ENCODE results near the gene DGKG. TPM values are rescaled to one million over a fixed set of nuclear protein-coding genes. Genes with fewer than 3 reads are reported as not detected.

DGKG gene
- total RNA-seq, 4 donors from 2014 or later = 1.2 to 13.7 (median 2.1) TPM

DNA sequence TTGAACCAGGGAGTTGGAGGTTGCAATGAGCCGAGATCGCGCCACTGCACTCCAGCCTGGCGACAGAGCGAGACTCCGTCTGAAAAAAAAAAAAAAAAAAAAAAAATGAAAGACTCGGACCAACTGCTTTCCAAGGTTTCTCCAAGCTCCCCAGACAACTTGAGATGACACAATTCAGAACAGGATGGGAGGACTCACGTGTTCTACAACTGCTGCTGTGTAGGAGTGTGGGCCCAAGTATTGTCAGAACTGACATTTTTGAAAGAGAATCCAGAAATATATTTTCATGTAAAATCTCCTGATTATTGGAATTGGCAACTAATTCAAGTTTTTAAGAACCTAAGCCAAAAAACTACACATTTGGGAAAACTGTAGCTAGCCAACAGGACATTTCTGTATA is 143.6 kb downstream of the DGKG start:
- no peak for DNase-seq
- H3K9me3 ChIP-seq = no peaks in the 10 kb centered on the region
- intact Hi-C loops (cut with DNase I) = no loop called here
- peaks cover 0 to 14% (median 0%) of the 10 kb centered on the region in 4 donors for H3K27me3 ChIP-seq
- no peak overlapping the region for H3K27ac ChIP-seq
- WGBS, 2 donors = 82 to 93% methylated on average over 2 to 8 of the region's 8 CpGs
- peaks cover 0 to 28% (median 7%) of the 10 kb centered on the region in 3 donors for H3K4me1 ChIP-seq
- no peaks in the 10 kb centered on the region for H3K36me3 ChIP-seq
- TF ChIP-seq POLR2A (IDR thresholded peaks at IDR 0.05) (no peak), CTCF (IDR thresholded peaks at IDR 0.05) (no peak)
- H3K4me3 ChIP-seq = no peak overlapping the region

GRCh38 chr3:186217820-186218164 is 144.2 kb downstream of the DGKG start:
- Histone ChIP-seq H3K4me3 (no peak overlapping the region), H3K36me3 (no peaks in the 10 kb centered on the region), H3K27ac (no peak overlapping the region), H3K27me3 (peaks cover 0 to 14% (median 0%) of the 10 kb centered on the region in 4 donors), H3K4me1 (peaks cover 0 to 29% (median 7%) of the 10 kb centered on the region in 3 donors), H3K9me3 (no peaks in the 10 kb centered on the region)
- 60% methylated on average over 1 of the region's 1 CpG; no CpG with 5 or more reads in 1 of the 2 donors for WGBS, 2 donors
- no peak for DNase-seq
- intact Hi-C loops (cut with DNase I) = no loop called here
- TF ChIP-seq POLR2A (IDR thresholded peaks at IDR 0.05) (no peak), CTCF (IDR thresholded peaks at IDR 0.05) (no peak)

GRCh38 chr3:186216900-186217819 is 144.9 kb downstream of the DGKG start:
- Histone ChIP-seq H3K36me3 (no peaks in the 10 kb centered on the region), H3K27me3 (peaks cover 0 to 13% (median 0%) of the 10 kb centered on the region in 4 donors), H3K9me3 (no peaks in the 10 kb centered on the region), H3K4me1 (peaks cover 0 to 28% (median 7%) of the 10 kb centered on the region in 3 donors), H3K27ac (no peak overlapping the region), H3K4me3 (no peak overlapping the region)
- no peak for TF ChIP-seq POLR2A (IDR thresholded peaks at IDR 0.05)
- intact Hi-C loops (cut with DNase I) = no loop called here
- WGBS, 2 donors = 79 to 96% methylated on average over 4 of the region's 4 CpGs
- DNase-seq = no peak

- Histone ChIP-seq H3K36me3 (no peaks in the 10 kb centered on the region), H3K4me1 (peaks cover 18 to 24% (median 21%) of the 10 kb centered on the region in 3 donors), H3K4me3 (no peak overlapping the region), H3K27me3 (no peaks in the 10 kb centered on the region), H3K27ac (no peak overlapping the region), H3K9me3 (no peaks in the 10 kb centered on the region)
- no peak for DNase-seq
- TF ChIP-seq CTCF (IDR thresholded peaks at IDR 0.05) (no peak), POLR2A (IDR thresholded peaks at IDR 0.05) (no peak)
- intact Hi-C loops (cut with DNase I) = no loop called here
- 84 to 89% methylated on average over 2 of the region's 2 CpGs for WGBS, 2 donors
Measured at GRCh38 chr3:186214670-186215069, 147.4 kb downstream of the DGKG start.

DNA sequence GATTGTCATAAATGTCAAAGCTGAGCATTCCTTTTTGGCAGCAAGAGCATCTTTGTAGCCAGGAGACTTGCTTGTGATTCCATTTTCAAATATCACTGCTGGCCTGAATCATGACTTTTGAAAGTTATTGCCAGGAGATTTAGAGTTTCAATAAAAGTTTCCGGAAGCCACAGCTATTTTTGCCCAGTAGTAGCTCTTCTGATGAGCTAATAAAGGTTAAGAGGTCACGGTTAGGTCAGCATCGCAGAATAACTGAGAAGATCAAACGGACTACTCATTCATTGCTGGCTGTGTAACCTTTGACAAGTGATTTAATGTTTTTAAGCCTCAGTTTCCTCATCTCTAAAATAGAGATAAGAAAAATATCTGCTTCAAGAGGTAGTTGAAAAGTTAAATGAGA is 148.1 kb downstream of the DGKG start:
- 52 to 60% methylated on average over 4 of the region's 4 CpGs for WGBS, 2 donors
- Histone ChIP-seq H3K9me3 (no peaks in the 10 kb centered on the region), H3K27me3 (no peaks in the 10 kb centered on the region), H3K4me3 (no peak overlapping the region), H3K4me1 (peaks cover 21 to 32% (median 23%) of the 10 kb centered on the region in 3 donors), H3K27ac (no peak overlapping the region), H3K36me3 (no peaks in the 10 kb centered on the region)
- DNase-seq = no peak
- intact Hi-C loops (cut with DNase I) = no loop called here
- TF ChIP-seq POLR2A (IDR thresholded peaks at IDR 0.05) (no peak), CTCF (IDR thresholded peaks at IDR 0.05) (no peak)
